ENCODE data around the gene SNX21. TPM values are rescaled to one million over a fixed set of nuclear protein-coding genes. Genes with fewer than 3 reads are reported as not detected.

Gene SNX21
- total and polyA plus RNA-seq, 9 of the 15 experiments (the other 6 are each of a cell fraction or from before 2014, with no cell fraction given): 0.10 to 1.2 (median 0.42) TPM

- TF ChIP-seq STAG1 (CRISPR knock-in tag; IDR thresholded peaks at IDR 0.05; ENCODE audit: borderline replicate concordance) (no peak), ZNF699 (CRISPR knock-in tag; IDR thresholded peaks at IDR 0.05; ENCODE audit: insufficient replicate concordance) (no peak), CTCF (IDR thresholded peaks at IDR 0.05 in 2 of 3, conservative IDR thresholded peaks at IDR 0.05 in 1 of 3; ENCODE audit: insufficient read depth in 2 of 3, low read depth in 1 of 3, low read length in 3 of 3) (peak; percentile 33 to 43 (median 37); a peak in 4 of 6 replicates), HOXB6 (CRISPR knock-in tag; IDR thresholded peaks at IDR 0.05; ENCODE audit: borderline replicate concordance) (no peak), ZNF41 (CRISPR knock-in tag; conservative IDR thresholded peaks at IDR 0.05) (peak; percentile 51; the same call in 1 of the 2 replicates), RAD21 (CRISPR knock-in tag; conservative IDR thresholded peaks at IDR 0.05 in 1 of 2, IDR thresholded peaks at IDR 0.05 in 1 of 2) (peak; percentile 11 to 50; a peak in 3 of 4 replicates), BRF1 (IDR thresholded peaks at IDR 0.05; ENCODE audit: borderline replicate concordance, extremely low read depth, insufficient read length) (no peak), CGGBP1 (CRISPR knock-in tag; IDR thresholded peaks at IDR 0.05) (no peak), BACH1 (tag; IDR thresholded peaks at IDR 0.05) (no peak), HBP1 (CRISPR knock-in tag; IDR thresholded peaks at IDR 0.05) (0 out of 2 replicates have a peak, but pooled peaks have one; percentile 12), ZNF165 (CRISPR knock-in tag; IDR thresholded peaks at IDR 0.05; ENCODE audit: borderline replicate concordance) (no peak), MNT (conservative IDR thresholded peaks at IDR 0.05) (no peak), IFI16 (CRISPR knock-in tag; IDR thresholded peaks at IDR 0.05) (no peak), MIER1 (IDR thresholded peaks at IDR 0.05; ENCODE audit: low read depth) (no peak), ZNF274 (IDR thresholded peaks at IDR 0.05; ENCODE audit: borderline replicate concordance, low read depth, low read length) (no peak), IRF1 (CRISPR knock-in tag; IDR thresholded peaks at IDR 0.05; ENCODE audit: borderline replicate concordance) (no peak), TFAM (CRISPR knock-in tag; conservative IDR thresholded peaks at IDR 0.05) (no peak), ZNF717 (CRISPR knock-in tag; IDR thresholded peaks at IDR 0.05) (no peak)
Measured at GRCh38 chr20:45892049-45892825, 58.6 kb downstream of the SNX21 start (continued).
